ENCODE results near the gene HNF1A.

DNA sequence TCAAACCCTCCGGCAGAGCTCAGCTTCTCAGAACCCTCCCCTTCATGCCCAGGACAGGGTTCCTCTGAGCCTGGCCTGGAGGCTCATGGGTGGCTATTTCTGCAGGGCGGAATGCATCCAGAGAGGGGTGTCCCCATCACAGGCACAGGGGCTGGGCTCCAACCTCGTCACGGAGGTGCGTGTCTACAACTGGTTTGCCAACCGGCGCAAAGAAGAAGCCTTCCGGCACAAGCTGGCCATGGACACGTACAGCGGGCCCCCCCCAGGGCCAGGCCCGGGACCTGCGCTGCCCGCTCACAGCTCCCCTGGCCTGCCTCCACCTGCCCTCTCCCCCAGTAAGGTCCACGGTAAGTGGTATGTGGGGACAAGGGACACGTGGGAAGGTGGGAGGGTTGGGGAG lies 15.7 kb downstream of the HNF1A start:
- TF ChIP-seq, protein P1, sequence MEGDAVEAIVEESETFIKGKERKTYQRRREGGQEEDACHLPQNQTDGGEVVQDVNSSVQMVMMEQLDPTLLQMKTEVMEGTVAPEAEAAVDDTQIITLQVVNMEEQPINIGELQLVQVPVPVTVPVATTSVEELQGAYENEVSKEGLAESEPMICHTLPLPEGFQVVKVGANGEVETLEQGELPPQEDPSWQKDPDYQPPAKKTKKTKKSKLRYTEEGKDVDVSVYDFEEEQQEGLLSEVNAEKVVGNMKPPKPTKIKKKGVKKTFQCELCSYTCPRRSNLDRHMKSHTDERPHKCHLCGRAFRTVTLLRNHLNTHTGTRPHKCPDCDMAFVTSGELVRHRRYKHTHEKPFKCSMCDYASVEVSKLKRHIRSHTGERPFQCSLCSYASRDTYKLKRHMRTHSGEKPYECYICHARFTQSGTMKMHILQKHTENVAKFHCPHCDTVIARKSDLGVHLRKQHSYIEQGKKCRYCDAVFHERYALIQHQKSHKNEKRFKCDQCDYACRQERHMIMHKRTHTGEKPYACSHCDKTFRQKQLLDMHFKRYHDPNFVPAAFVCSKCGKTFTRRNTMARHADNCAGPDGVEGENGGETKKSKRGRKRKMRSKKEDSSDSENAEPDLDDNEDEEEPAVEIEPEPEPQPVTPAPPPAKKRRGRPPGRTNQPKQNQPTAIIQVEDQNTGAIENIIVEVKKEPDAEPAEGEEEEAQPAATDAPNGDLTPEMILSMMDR (IDR thresholded peaks at IDR 0.05; ENCODE audit: low read depth, low read length), result no peak
- TF ChIP-seq EZH2phosphoT487 (IDR thresholded peaks at IDR 0.05; ENCODE audit: low read depth), result no peak

Measured in OCI-LY3 (cell line).